Esophagus squamous epithelium (tissue), 4 donors: Measurements from ENCODE around the gene SEMA5A.

Source experiments
- POLR2A ChIP-seq, 4 donors: fragments of 450-650 bp; IDR thresholded peaks; one replicate each; pipeline ENCODE4 v1.6.1; 2017; ENCODE audit warnings: antibody characterized with exemption in 4 of 4, mild to moderate bottlenecking in 4 of 4, moderate library complexity in 3 of 4
- TF ChIP-seq, protein P1 (sequence below), 6 experiments: fragments of 450-650 bp in 4 of 6; fragments of 200-600 bp in 2 of 6; sonication (generic) in 2 of 6; IDR thresholded peaks; one replicate each; pipeline ENCODE4 v1.5.1; 2016 to 2019; ENCODE audit warnings: antibody characterized with exemption in 6 of 6, mild to moderate bottlenecking in 4 of 6, moderate library complexity in 4 of 6

DNA sequence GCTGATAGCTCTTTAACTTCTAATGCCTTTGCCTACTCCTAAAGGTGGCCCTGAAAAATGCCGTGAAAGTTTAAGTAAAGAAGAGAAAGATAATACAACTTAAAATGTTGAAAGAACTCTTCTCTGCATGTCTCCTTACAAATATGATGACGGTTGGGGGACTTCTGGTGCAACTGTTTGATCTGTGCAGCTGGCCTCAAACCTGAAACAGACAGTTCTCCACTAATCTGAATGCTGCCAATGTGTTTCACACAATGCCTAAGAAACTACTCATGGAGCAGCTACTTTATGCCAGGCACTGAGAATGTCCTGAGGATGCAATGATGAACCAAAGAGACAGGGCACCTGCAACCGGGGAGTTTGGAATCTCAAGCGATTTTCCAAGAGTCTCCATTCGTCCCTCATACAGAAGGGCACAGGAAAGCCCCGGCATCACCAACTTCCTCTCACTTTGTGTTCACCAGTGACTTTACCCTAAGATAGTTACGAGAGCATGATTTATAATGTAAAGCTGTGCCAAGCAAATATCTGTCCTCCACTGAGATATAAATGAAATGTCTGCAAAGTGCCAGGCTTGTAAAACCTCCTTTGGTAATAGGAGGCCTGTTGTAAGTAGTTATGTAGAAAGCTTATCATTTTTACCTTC is 455.4 kb downstream of the SEMA5A start:
- no peak for TF ChIP-seq POLR2A (IDR thresholded peaks at IDR 0.05)
- TF ChIP-seq, protein P1, sequence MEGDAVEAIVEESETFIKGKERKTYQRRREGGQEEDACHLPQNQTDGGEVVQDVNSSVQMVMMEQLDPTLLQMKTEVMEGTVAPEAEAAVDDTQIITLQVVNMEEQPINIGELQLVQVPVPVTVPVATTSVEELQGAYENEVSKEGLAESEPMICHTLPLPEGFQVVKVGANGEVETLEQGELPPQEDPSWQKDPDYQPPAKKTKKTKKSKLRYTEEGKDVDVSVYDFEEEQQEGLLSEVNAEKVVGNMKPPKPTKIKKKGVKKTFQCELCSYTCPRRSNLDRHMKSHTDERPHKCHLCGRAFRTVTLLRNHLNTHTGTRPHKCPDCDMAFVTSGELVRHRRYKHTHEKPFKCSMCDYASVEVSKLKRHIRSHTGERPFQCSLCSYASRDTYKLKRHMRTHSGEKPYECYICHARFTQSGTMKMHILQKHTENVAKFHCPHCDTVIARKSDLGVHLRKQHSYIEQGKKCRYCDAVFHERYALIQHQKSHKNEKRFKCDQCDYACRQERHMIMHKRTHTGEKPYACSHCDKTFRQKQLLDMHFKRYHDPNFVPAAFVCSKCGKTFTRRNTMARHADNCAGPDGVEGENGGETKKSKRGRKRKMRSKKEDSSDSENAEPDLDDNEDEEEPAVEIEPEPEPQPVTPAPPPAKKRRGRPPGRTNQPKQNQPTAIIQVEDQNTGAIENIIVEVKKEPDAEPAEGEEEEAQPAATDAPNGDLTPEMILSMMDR (IDR thresholded peaks at IDR 0.05) = no peak
